ENCODE results near the gene CNP.

DNA sequence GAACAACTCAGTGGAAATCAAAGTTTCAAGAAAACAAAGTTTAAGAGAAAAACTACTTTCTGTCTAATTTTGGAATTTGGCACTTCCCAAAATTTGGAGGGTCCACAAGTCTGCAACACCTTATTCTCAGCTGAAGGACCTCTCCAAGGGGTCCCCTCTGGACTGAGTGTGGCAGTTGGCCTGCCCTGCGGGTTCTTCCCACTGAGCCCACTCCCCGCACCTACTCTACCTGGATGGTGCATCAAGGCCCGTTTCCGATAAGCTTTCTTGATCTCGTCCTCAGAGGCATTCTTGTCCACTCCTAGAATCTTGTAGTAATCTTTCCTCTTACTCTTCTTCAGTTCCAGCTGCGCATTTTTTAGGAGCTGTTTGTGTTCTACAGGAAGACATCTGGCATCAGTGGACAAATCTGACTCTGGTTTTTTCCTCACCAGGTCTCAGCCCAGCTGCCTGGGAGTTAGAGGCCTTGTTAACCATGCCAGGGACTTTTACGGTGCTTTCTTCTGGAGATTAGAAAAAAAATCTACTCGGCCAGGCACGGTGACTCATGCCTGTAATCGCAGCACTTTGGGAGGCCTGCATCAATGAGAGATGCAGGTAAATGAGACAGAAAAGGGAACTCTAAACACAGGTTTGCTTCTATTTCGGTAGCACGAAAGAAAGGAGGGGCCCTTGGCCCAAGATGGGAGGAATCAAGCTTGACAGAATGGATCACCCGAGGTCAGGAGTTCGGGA is 15.6 kb downstream of the CNP start:
- TF ChIP-seq, protein P1, sequence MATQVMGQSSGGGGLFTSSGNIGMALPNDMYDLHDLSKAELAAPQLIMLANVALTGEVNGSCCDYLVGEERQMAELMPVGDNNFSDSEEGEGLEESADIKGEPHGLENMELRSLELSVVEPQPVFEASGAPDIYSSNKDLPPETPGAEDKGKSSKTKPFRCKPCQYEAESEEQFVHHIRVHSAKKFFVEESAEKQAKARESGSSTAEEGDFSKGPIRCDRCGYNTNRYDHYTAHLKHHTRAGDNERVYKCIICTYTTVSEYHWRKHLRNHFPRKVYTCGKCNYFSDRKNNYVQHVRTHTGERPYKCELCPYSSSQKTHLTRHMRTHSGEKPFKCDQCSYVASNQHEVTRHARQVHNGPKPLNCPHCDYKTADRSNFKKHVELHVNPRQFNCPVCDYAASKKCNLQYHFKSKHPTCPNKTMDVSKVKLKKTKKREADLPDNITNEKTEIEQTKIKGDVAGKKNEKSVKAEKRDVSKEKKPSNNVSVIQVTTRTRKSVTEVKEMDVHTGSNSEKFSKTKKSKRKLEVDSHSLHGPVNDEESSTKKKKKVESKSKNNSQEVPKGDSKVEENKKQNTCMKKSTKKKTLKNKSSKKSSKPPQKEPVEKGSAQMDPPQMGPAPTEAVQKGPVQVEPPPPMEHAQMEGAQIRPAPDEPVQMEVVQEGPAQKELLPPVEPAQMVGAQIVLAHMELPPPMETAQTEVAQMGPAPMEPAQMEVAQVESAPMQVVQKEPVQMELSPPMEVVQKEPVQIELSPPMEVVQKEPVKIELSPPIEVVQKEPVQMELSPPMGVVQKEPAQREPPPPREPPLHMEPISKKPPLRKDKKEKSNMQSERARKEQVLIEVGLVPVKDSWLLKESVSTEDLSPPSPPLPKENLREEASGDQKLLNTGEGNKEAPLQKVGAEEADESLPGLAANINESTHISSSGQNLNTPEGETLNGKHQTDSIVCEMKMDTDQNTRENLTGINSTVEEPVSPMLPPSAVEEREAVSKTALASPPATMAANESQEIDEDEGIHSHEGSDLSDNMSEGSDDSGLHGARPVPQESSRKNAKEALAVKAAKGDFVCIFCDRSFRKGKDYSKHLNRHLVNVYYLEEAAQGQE (IDR thresholded peaks at IDR 0.05; ENCODE audit: insufficient read depth in 1 of 2, low read depth in 2 of 2, low read length in 1 of 2) = no peak
- TF ChIP-seq CTCF (IDR thresholded peaks at IDR 0.05) (no peak), POLR2AphosphoS5 (IDR thresholded peaks at IDR 0.05; ENCODE audit: low read depth, low read length) (no peak), SIN3A (IDR thresholded peaks at IDR 0.05; ENCODE audit: borderline replicate concordance, insufficient read depth, low read depth, low read length) (no peak)

Data from Panc1 (cell line).